ENCODE data around the gene MSMO1. TPM values are rescaled to one million over a fixed set of nuclear protein-coding genes. Genes with fewer than 3 reads are reported as not detected.

The MSMO1 gene
- total RNA-seq, 2 experiments from 2014 or later = 35.9 to 44.7 TPM

- DNase-seq = no peak
- H3K36me3 Mint-ChIP-seq (ENCODE audit: low read depth) = no peaks in the 10 kb centered on the region
- H3K4me1 Mint-ChIP-seq = no peaks in the 10 kb centered on the region
- CTCF ChIA-PET = no interaction called here
- peaks cover 44% of the 10 kb centered on the region for H3K27me3 Mint-ChIP-seq
- POLR2A ChIA-PET = no interaction called here
- no peaks in the 10 kb centered on the region for H3K9me3 Mint-ChIP-seq
- H3K4me3 Mint-ChIP-seq = no peak overlapping the region
- no peak overlapping the region for H3K27ac Mint-ChIP-seq
Measured at GRCh38 chr4:165388756-165389155, 61.3 kb downstream of the MSMO1 start.

Small RNAs within 50 kb of the gene (microRNA-seq; reads per million reads assigned to microRNA genes)
- not detected for gene MIR578 (ENCODE audit: borderline microRNAs expressed, borderline replicate concordance)

Other genes starting within 250 kb of the MSMO1 start
- 1 to 10 TPM; 7.0 to 8.1 TPM for gene TMEM192, start 214.8 kb upstream of the MSMO1 start, total RNA-seq
- gene KLHL2, start 120.1 kb upstream of the MSMO1 start, total RNA-seq = 10 to 100 TPM; 27.3 to 30.1 TPM
- gene CPE, start 51.3 kb downstream of the MSMO1 start, total RNA-seq = not detected